GM19372 (cell line): Measurements from ENCODE around the gene DRAP1.

Experiments
- ATAC-seq: cut with Tn5 transposase; IDR thresholded peaks from one replicate; pipeline ENCODE4 v1.9.1; 2021; ENCODE audit warnings: mild to moderate bottlenecking, low read depth, moderate library complexity; ENCODE audit not compliant: unreplicated experiment

The DRAP1 gene

GRCh38 chr11:65919141-65919572 lies at the start of gene DRAP1:
DRAP1 (plus strand) TSS chr11:65919426; CDS start chr11:65919502, 76 bp downstream.
- ATAC-seq, result peak; percentile 80

- ATAC-seq, result no peak
Measured at GRCh38 chr11:65869643-65870306, 49.5 kb upstream of the DRAP1 start.

- no peak for ATAC-seq
Measured at GRCh38 chr11:65870307-65870658, 48.9 kb upstream of the DRAP1 start.

GRCh38 chr11:65870706-65871681 lies 48.2 kb upstream of the DRAP1 start:
- ATAC-seq, result no peak

GRCh38 chr11:65871811-65872548 lies 47.2 kb upstream of the DRAP1 start:
- no peak for ATAC-seq

- ATAC-seq, result no peak
Measured at GRCh38 chr11:65872586-65873317, 46.5 kb upstream of the DRAP1 start, which contains the start of gene EFEMP2. EFEMP2 (minus strand) TSS chr11:65872800; CDS start chr11:65872354, 446 bp downstream.

- ATAC-seq, result peak; percentile 85
Measured at GRCh38 chr11:65873318-65874156, 45.7 kb upstream of the DRAP1 start.

- ATAC-seq, result no peak
Measured at GRCh38 chr11:65879617-65880016, 39.6 kb upstream of the DRAP1 start, which contains the start of gene CTSW. CTSW (plus strand) TSS chr11:65879837; CDS start chr11:65879855, 18 bp downstream.

- ATAC-seq, result no peak
Measured at GRCh38 chr11:65880027-65880426, 39.2 kb upstream of the DRAP1 start.

- ATAC-seq, result no peak
Measured at GRCh38 chr11:65880844-65881421, 38.3 kb upstream of the DRAP1 start.

- no peak for ATAC-seq
Measured at GRCh38 chr11:65882120-65883057, 36.8 kb upstream of the DRAP1 start.

GRCh38 chr11:65883058-65883761 lies 36.0 kb upstream of the DRAP1 start:
- no peak for ATAC-seq

- no peak for ATAC-seq
Measured at GRCh38 chr11:65883786-65884715, 35.2 kb upstream of the DRAP1 start.

GRCh38 chr11:65884716-65885092 lies 34.5 kb upstream of the DRAP1 start:
- no peak for ATAC-seq

GRCh38 chr11:65885231-65885630 lies 34.0 kb upstream of the DRAP1 start:
- ATAC-seq, result no peak
